ENCODE results near the gene ASIC2.
"Not testable (repeated sequence)": the region's sequence is repeated elsewhere in the genome, so short reads cannot be mapped to it uniquely, and the experiment has no call there.

The ASIC2 gene

GRCh38 chr17:32980230-32980629, 312.9 kb downstream of the ASIC2 start:
- no peak for DNase-seq (ENCODE audit: low read depth)

- no peak for DNase-seq (ENCODE audit: low read depth)
These were observed 316.5 kb downstream of the ASIC2 start for GRCh38 chr17:32976605-32977004.

GRCh38 chr17:32976131-32976530, 317.0 kb downstream of the ASIC2 start:
- DNase-seq (ENCODE audit: low read depth), result no peak

- DNase-seq (ENCODE audit: low read depth), result no peak
These were observed 321.9 kb downstream of the ASIC2 start for GRCh38 chr17:32971171-32971570.

GRCh38 chr17:32970281-32970680, 322.8 kb downstream of the ASIC2 start:
- DNase-seq (ENCODE audit: low read depth), result no peak

GRCh38 chr17:32969231-32969630, 323.9 kb downstream of the ASIC2 start:
- DNase-seq (ENCODE audit: low read depth), result not testable (repeated sequence)

GRCh38 chr17:32964541-32964940, 328.6 kb downstream of the ASIC2 start:
- DNase-seq (ENCODE audit: low read depth), result no peak
